Fibroblast of mammary gland (primary cell): ENCODE measurements around the gene KHDRBS2.

Experiments
- DNase-seq: peaks from one replicate; pipeline ENCODE4 v3.0.0-alpha.2; 2010; ENCODE audit warnings: low read depth
- H3K4me3 ChIP-seq: 2 replicates; pipeline ENCODE4 v1.5.1; 2011; ENCODE audit warnings: low read depth, mild to moderate bottlenecking, low read length, moderate library complexity; ENCODE audit not compliant: control insufficient read depth
- CTCF ChIP-seq: conservative IDR thresholded peaks from 2 replicates; pipeline ENCODE4 v1.5.1; 2011; ENCODE audit warnings: low read depth, low read length, inconsistent platforms; ENCODE audit not compliant: control insufficient read depth, insufficient read depth

Gene KHDRBS2

GRCh38 chr6:61649845-61650244 lies 636.2 kb downstream of the KHDRBS2 start:
- DNase-seq, result no peak
- TF ChIP-seq CTCF, result no peak
- H3K4me3 ChIP-seq, result no peak overlapping the region

DNA sequence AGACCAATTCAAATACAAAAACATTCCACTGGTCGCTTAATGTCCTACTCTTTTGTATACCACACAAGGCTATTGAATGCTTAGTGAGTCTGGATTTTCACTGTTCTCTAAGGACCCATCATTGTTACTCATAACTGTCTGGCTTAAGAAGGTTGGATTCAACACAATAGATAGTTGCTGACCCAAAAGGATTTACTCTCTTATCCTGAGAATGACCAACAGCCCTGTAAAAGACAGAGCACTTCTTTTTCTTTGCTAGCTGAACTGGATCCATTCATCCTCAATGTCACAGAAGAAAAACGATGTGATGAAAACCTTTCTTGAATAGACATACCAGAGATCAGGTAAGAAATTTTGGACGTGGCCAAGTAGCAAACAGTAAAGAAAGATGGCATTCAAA lies 645.6 kb downstream of the KHDRBS2 start:
- DNase-seq, result no peak
- no peak for TF ChIP-seq CTCF
- H3K4me3 ChIP-seq, result no peak overlapping the region
